K562 (cell line): ENCODE data around the gene C19orf12. TPM values are rescaled to one million over a fixed set of nuclear protein-coding genes. Genes with fewer than 3 reads are reported as not detected.

Experiments
- ATF1 ChIP-seq, 2 experiments: fragments of 450-650 bp in 1 of 2; IDR thresholded peaks; 2 replicates each; pipeline ENCODE4 v1.6.1; 2016; ENCODE audit warnings: missing compliant biosample characterization in 1 of 2, missing genetic modification characterization in 1 of 2
- ATF7 ChIP-seq: fragments of 450-650 bp; IDR thresholded peaks from 2 replicates; pipeline ENCODE4 v1.7.1; 2014; ENCODE audit warnings: mild to moderate bottlenecking, moderate library complexity
- BCL6 ChIP-seq: fragments of 250-450 bp; sonication (Bioruptor Pico); IDR thresholded peaks from 2 replicates; pipeline ENCODE4 v1.4.0; 2020
- CEBPB ChIP-seq: fragments of 450-650 bp; IDR thresholded peaks from 2 replicates; pipeline ENCODE4 v1.6.1; 2016; ENCODE audit warnings: missing genetic modification characterization, missing compliant biosample characterization
- E4F1 ChIP-seq: fragments of 250-450 bp; sonication (Bioruptor Pico); IDR thresholded peaks from 2 replicates; pipeline ENCODE4 v1.5.0; 2021; ENCODE audit warnings: mild to moderate bottlenecking, borderline replicate concordance
- EGR1 ChIP-seq: fragments of 450-650 bp; conservative IDR thresholded peaks from 2 replicates; pipeline ENCODE4 v1.6.1; 2017; ENCODE audit warnings: mild to moderate bottlenecking
- GABPA ChIP-seq: fragments of 200-800 bp; sonication (Bioruptor generic); conservative IDR thresholded peaks from 2 replicates; pipeline ENCODE4 v1.6.1; 2016; ENCODE audit warnings: low read depth, missing genetic modification characterization, missing compliant biosample characterization
- GATAD2A ChIP-seq: fragments of 450-650 bp; IDR thresholded peaks from 2 replicates; pipeline ENCODE4 v1.6.1; 2017
- HOXB6 ChIP-seq: fragments of 250-450 bp; sonication (Bioruptor Pico); IDR thresholded peaks from 2 replicates; pipeline ENCODE4 v1.5.1; 2022; ENCODE audit warnings: mild to moderate bottlenecking, borderline replicate concordance
- IRF1 ChIP-seq: sonication (generic); formaldehyde crosslinking; IDR thresholded peaks from 2 replicates; pipeline ENCODE4 v1.8.0; 2022; ENCODE audit warnings: missing genetic modification reagents, mild to moderate bottlenecking, borderline replicate concordance
- KDM5B ChIP-seq: fragments of 200-600 bp; sonication (generic); IDR thresholded peaks from 2 replicates; pipeline ENCODE4 v1.6.1; 2012; ENCODE audit warnings: low read depth, mild to moderate bottlenecking, moderate library complexity, low read length, control low read depth, inconsistent platforms; ENCODE audit not compliant: insufficient replicate concordance
- MXD1 ChIP-seq: fragments of 250-450 bp; sonication (Bioruptor Pico); IDR thresholded peaks from 2 replicates; pipeline ENCODE4 v1.8.0; 2021; ENCODE audit warnings: borderline replicate concordance, mild to moderate bottlenecking, moderate library complexity; ENCODE audit not compliant: poor library complexity, severe bottlenecking
- MXI1 ChIP-seq: IDR thresholded peaks from 2 replicates; pipeline ENCODE4 v1.6.1; 2011; ENCODE audit warnings: low read depth, mild to moderate bottlenecking, improper control_type of control experiment, low read length
- PREB ChIP-seq: sonication (generic); formaldehyde crosslinking; IDR thresholded peaks from 2 replicates; pipeline ENCODE4 v1.8.1; 2023; ENCODE audit warnings: mild to moderate bottlenecking, missing genetic modification reagents
- RBBP5 ChIP-seq: fragments of 200-600 bp; sonication (generic); IDR thresholded peaks from 2 replicates; pipeline ENCODE4 v1.6.1; 2012; ENCODE audit warnings: borderline replicate concordance, mild to moderate bottlenecking, low read length, control low read depth, inconsistent platforms; ENCODE audit not compliant: insufficient read depth, poor library complexity, severe bottlenecking
- RBM34 ChIP-seq: fragments of 200-400 bp; formaldehyde crosslinking; IDR thresholded peaks from 2 replicates; pipeline ENCODE4 v1.6.1; 2018; ENCODE audit warnings: low read length, borderline replicate concordance; ENCODE audit not compliant: insufficient read depth
- SIN3A ChIP-seq, 2 experiments: fragments of 150-350 bp in 1 of 2; IDR thresholded peaks; 2 replicates each; pipeline ENCODE4 v1.6.1; 2011 to 2016; ENCODE audit warnings: borderline replicate concordance in 2 of 2, low read depth in 2 of 2, low read length in 2 of 2, mild to moderate bottlenecking in 2 of 2, moderate library complexity in 2 of 2; ENCODE audit not compliant: control insufficient read depth in 1 of 2
- SMC3 ChIP-seq: conservative IDR thresholded peaks from 2 replicates; pipeline ENCODE4 v1.6.1; 2011; ENCODE audit warnings: low read depth, low read length, improper control_type of control experiment; ENCODE audit not compliant: insufficient read depth
- SNRNP70 ChIP-seq: fragments of 200-400 bp; formaldehyde crosslinking; optimal IDR thresholded peaks from 2 replicates; pipeline ENCODE3; 2017; ENCODE audit warnings: low read depth, low read length
- ZFP36 ChIP-seq: fragments of 150-350 bp; IDR thresholded peaks from 2 replicates; pipeline ENCODE4 v1.6.1; 2018; ENCODE audit warnings: low read length, low read depth; ENCODE audit not compliant: partially characterized antibody
- ZNF165 ChIP-seq: fragments of 250-450 bp; sonication (Bioruptor Pico); IDR thresholded peaks from 2 replicates; pipeline ENCODE4 v1.4.0; 2020; ENCODE audit warnings: borderline replicate concordance
- ZNF431 ChIP-seq: sonication (generic); formaldehyde crosslinking; IDR thresholded peaks from 2 replicates; pipeline ENCODE4 v1.8.0; 2022; ENCODE audit warnings: mild to moderate bottlenecking, missing genetic modification reagents
- ZNF584 ChIP-seq: fragments of 200-800 bp; sonication (Bioruptor generic); IDR thresholded peaks from 2 replicates; pipeline ENCODE4 v1.6.1; 2016; ENCODE audit warnings: low read depth, mild to moderate bottlenecking, missing genetic modification characterization, missing compliant biosample characterization
- polyA plus RNA-seq, 8 experiments: library from polyadenylated mRNA; depleted of rRNA in 4 of 8; stranded (reverse) in 5 of 8; unstranded in 3 of 8; fragments of >200 nt; fragmentation: Nextera tagmentation in 2 of 8; fragmentation: Illumina TruSeq in 1 of 8; extraction: Ambion mirVana in 2 of 8; extraction: Trizol in 1 of 8; gene quantifications; 2 replicates each; pipeline versions ENCODE4 v1.2.1 to v1.2.3, GENCODE V29; 2011 to 2014; ENCODE audit warnings: inconsistent platforms in 1 of 8, missing spikeins in 1 of 8
- total RNA-seq, 7 experiments: library from RNA; depleted of rRNA in 6 of 7; stranded (reverse); fragments of >200 nt in 6 of 7; fragmentation: Illumina TruSeq in 2 of 7; extraction: Trizol in 2 of 7; gene quantifications; 2 replicates each; pipeline versions ENCODE4 v1.2.1 to v1.2.3, GENCODE V29; 2011 to 2021; ENCODE audit warnings: low replicate concordance in 1 of 7

The C19orf12 gene
- total and polyA plus RNA-seq, 9 of the 15 experiments (the other 6 are each of a cell fraction or from before 2014, with no cell fraction given) = 1.9 to 14.5 (median 10.2) TPM

GRCh38 chr19:29665215-29665825 is 49.7 kb downstream of the C19orf12 start, which contains the start of gene PLEKHF1 (continued):
- no peak for TF ChIP-seq MXI1
- peak; percentile 38 for TF ChIP-seq RBBP5
- no peak for TF ChIP-seq ZNF431 (CRISPR knock-in tag)
- TF ChIP-seq MXD1 (CRISPR knock-in tag) = no peak
- TF ChIP-seq ZNF165 = no peak
- TF ChIP-seq EGR1 = no peak
- 0 out of 2 replicates have a peak, but pooled peaks have one; percentile 39 for TF ChIP-seq ATF7
- TF ChIP-seq SNRNP70 = no peak
- no peak for TF ChIP-seq HOXB6 (CRISPR knock-in tag)
- no peak; a peak in 1 of 4 replicates for TF ChIP-seq SIN3A (IDR thresholded peaks at IDR 0.05; ENCODE audit: borderline replicate concordance in 2 of 2, control insufficient read depth in 1 of 2, low read depth in 2 of 2, low read length in 2 of 2)
- TF ChIP-seq BCL6 (CRISPR knock-in tag) = no peak
- TF ChIP-seq RBM34 = peak; percentile 79; the same call in 1 of the 2 replicates
- TF ChIP-seq ZNF584 (CRISPR knock-in tag) = no peak
- TF ChIP-seq IRF1 (CRISPR knock-in tag) = no peak
- no peak for TF ChIP-seq SMC3
- 0 out of 2 replicates have a peak, but pooled peaks have one; percentile 25 for TF ChIP-seq ATF1 (CRISPR knock-in tag; IDR thresholded peaks at IDR 0.05)
- TF ChIP-seq ATF1 (tag; IDR thresholded peaks at IDR 0.05) = peak; percentile 50
- no peak for TF ChIP-seq CEBPB (tag)
- no peak for TF ChIP-seq ZFP36
- TF ChIP-seq GABPA (tag) = peak; percentile 62; the same call in 1 of the 2 replicates
- TF ChIP-seq KDM5B = no peak
- no peak for TF ChIP-seq E4F1 (CRISPR knock-in tag)
- no peak for TF ChIP-seq GATAD2A
- no peak for TF ChIP-seq PREB
